ENCODE data around the gene ST8SIA4.

ST8SIA4 gene

GRCh38 chr5:100821751-100822150 lies 81.3 kb downstream of the ST8SIA4 start (continued):
- TF ChIP-seq TOX (CRISPR knock-in tag; IDR thresholded peaks at IDR 0.05; ENCODE audit: borderline replicate concordance), result no peak
- TF ChIP-seq ZNF565 (CRISPR knock-in tag; conservative IDR thresholded peaks at IDR 0.05; ENCODE audit: low read depth), result no peak
- no peak for TF ChIP-seq ARNTL (CRISPR knock-in tag; IDR thresholded peaks at IDR 0.05; ENCODE audit: borderline replicate concordance, low read depth)
- TF ChIP-seq ZC3H10 (CRISPR knock-in tag; IDR thresholded peaks at IDR 0.05), result no peak

GRCh38 chr5:100818340-100818739 lies 84.7 kb downstream of the ST8SIA4 start:
- TF ChIP-seq ZNF565 (CRISPR knock-in tag; conservative IDR thresholded peaks at IDR 0.05; ENCODE audit: low read depth) (no peak), ISL1 (CRISPR knock-in tag; IDR thresholded peaks at IDR 0.05) (no peak), ARNTL (CRISPR knock-in tag; IDR thresholded peaks at IDR 0.05; ENCODE audit: borderline replicate concordance, low read depth) (no peak), PATZ1 (CRISPR knock-in tag; IDR thresholded peaks at IDR 0.05; ENCODE audit: borderline replicate concordance) (no peak), ESRRG (CRISPR knock-in tag; IDR thresholded peaks at IDR 0.05) (no peak), SNAI2 (CRISPR knock-in tag; IDR thresholded peaks at IDR 0.05) (no peak), ZFP3 (CRISPR knock-in tag; IDR thresholded peaks at IDR 0.05) (no peak), CSDC2 (CRISPR knock-in tag; IDR thresholded peaks at IDR 0.05) (no peak), RARB (CRISPR knock-in tag; IDR thresholded peaks at IDR 0.05) (no peak), TOX (CRISPR knock-in tag; IDR thresholded peaks at IDR 0.05; ENCODE audit: borderline replicate concordance) (no peak), PPARA (CRISPR knock-in tag; IDR thresholded peaks at IDR 0.05; ENCODE audit: borderline replicate concordance) (no peak), GLIS3 (CRISPR knock-in tag; IDR thresholded peaks at IDR 0.05) (no peak), ZFP30 (CRISPR knock-in tag; IDR thresholded peaks at IDR 0.05) (no peak), ZC3H10 (CRISPR knock-in tag; IDR thresholded peaks at IDR 0.05) (no peak), ZNF70 (CRISPR knock-in tag; IDR thresholded peaks at IDR 0.05) (no peak), BACH2 (CRISPR knock-in tag; IDR thresholded peaks at IDR 0.05; ENCODE audit: borderline replicate concordance) (no peak), OSR1 (CRISPR knock-in tag; IDR thresholded peaks at IDR 0.05) (no peak)
- TF ChIP-seq, protein P1, sequence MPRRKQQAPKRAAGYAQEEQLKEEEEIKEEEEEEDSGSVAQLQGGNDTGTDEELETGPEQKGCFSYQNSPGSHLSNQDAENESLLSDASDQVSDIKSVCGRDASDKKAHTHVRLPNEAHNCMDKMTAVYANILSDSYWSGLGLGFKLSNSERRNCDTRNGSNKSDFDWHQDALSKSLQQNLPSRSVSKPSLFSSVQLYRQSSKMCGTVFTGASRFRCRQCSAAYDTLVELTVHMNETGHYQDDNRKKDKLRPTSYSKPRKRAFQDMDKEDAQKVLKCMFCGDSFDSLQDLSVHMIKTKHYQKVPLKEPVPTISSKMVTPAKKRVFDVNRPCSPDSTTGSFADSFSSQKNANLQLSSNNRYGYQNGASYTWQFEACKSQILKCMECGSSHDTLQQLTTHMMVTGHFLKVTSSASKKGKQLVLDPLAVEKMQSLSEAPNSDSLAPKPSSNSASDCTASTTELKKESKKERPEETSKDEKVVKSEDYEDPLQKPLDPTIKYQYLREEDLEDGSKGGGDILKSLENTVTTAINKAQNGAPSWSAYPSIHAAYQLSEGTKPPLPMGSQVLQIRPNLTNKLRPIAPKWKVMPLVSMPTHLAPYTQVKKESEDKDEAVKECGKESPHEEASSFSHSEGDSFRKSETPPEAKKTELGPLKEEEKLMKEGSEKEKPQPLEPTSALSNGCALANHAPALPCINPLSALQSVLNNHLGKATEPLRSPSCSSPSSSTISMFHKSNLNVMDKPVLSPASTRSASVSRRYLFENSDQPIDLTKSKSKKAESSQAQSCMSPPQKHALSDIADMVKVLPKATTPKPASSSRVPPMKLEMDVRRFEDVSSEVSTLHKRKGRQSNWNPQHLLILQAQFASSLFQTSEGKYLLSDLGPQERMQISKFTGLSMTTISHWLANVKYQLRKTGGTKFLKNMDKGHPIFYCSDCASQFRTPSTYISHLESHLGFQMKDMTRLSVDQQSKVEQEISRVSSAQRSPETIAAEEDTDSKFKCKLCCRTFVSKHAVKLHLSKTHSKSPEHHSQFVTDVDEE (CRISPR knock-in tag; IDR thresholded peaks at IDR 0.05), result no peak
- ATAC-seq, result no peak

GRCh38 chr5:100803397-100803796 lies 99.7 kb downstream of the ST8SIA4 start:
- no peak for TF ChIP-seq CSDC2 (CRISPR knock-in tag; IDR thresholded peaks at IDR 0.05)
- no peak for TF ChIP-seq TOX (CRISPR knock-in tag; IDR thresholded peaks at IDR 0.05; ENCODE audit: borderline replicate concordance)
- no peak for TF ChIP-seq ISL1 (CRISPR knock-in tag; IDR thresholded peaks at IDR 0.05)
- TF ChIP-seq ARNTL (CRISPR knock-in tag; IDR thresholded peaks at IDR 0.05; ENCODE audit: borderline replicate concordance, low read depth), result no peak
- no peak for TF ChIP-seq SNAI2 (CRISPR knock-in tag; IDR thresholded peaks at IDR 0.05)
- TF ChIP-seq, protein P1 (CRISPR knock-in tag; IDR thresholded peaks at IDR 0.05), result no peak
- TF ChIP-seq ZNF565 (CRISPR knock-in tag; conservative IDR thresholded peaks at IDR 0.05; ENCODE audit: low read depth), result no peak
- no peak for TF ChIP-seq ZC3H10 (CRISPR knock-in tag; IDR thresholded peaks at IDR 0.05)
- no peak for TF ChIP-seq GLIS3 (CRISPR knock-in tag; IDR thresholded peaks at IDR 0.05)
- TF ChIP-seq BACH2 (CRISPR knock-in tag; IDR thresholded peaks at IDR 0.05; ENCODE audit: borderline replicate concordance), result no peak
- no peak for TF ChIP-seq ZFP30 (CRISPR knock-in tag; IDR thresholded peaks at IDR 0.05)
- no peak for TF ChIP-seq PATZ1 (CRISPR knock-in tag; IDR thresholded peaks at IDR 0.05; ENCODE audit: borderline replicate concordance)
- no peak for TF ChIP-seq ESRRG (CRISPR knock-in tag; IDR thresholded peaks at IDR 0.05)
- TF ChIP-seq POU6F1 (CRISPR knock-in tag; IDR thresholded peaks at IDR 0.05; ENCODE audit: borderline replicate concordance, low read depth), result no peak
- TF ChIP-seq RARB (CRISPR knock-in tag; IDR thresholded peaks at IDR 0.05), result no peak
- TF ChIP-seq OSR1 (CRISPR knock-in tag; IDR thresholded peaks at IDR 0.05), result no peak
- TF ChIP-seq ZNF8 (CRISPR knock-in tag; IDR thresholded peaks at IDR 0.05), result no peak
- no peak for TF ChIP-seq CSRNP3 (CRISPR knock-in tag; IDR thresholded peaks at IDR 0.05)
- no peak for ATAC-seq

All from SK-N-SH treated with all-trans-retinoic acid at 6 μM for 48 hours (cell line).